HepG2 (cell line): ENCODE data around the gene NT5M. TPM values are rescaled to one million over a fixed set of nuclear protein-coding genes. Genes with fewer than 3 reads are reported as not detected.
A peak's percentile ranks its signal among the peaks of the same experiment; 100 is the strongest.

Experiments
- ATAC-seq: fragments of 200-7000 bp; cut with Tn5 transposase; 3 replicates; pipeline ENCODE4 v1.9.1; 2020; ENCODE audit warnings: mild to moderate bottlenecking, moderate library complexity
- BruUV-seq: library from RNA; stranded (reverse); fragments of 400-500 nt; replicated peaks from 2 replicates; lab custom pipeline; 2021; lab: Mats Ljungman, UMichigan
- CTCF ChIA-PET: fragments of 300-600 bp; formaldehyde crosslinking; extraction: SDS; loops from one replicate; lab custom pipeline; 2021; ENCODE audit warnings: low total read pairs, inconsistent platforms, low intra/inter-chr PET ratio; lab: Yijun Ruan, JAX
- POLR2A ChIA-PET: fragments of 350-600 bp; sonication (Branson Sonifier 250); formaldehyde crosslinking; loops from one replicate; lab custom pipeline; 2020; ENCODE audit warnings: antibody characterized with exemption, inconsistent platforms; lab: Yijun Ruan, JAX
- DNase-seq: peaks from one replicate; pipeline ENCODE4 v3.0.0-alpha.2; 2015; ENCODE audit warnings: low spot score
- FAIRE-seq: peaks from 3 replicates; lab custom pipeline; 2011; peaks lifted over from hg19 to GRCh38; lab: Jason Lieb, UNC
- H2AFZ ChIP-seq: one replicate; pipeline ENCODE4 v1.6.1; 2011; ENCODE audit warnings: low read length, inconsistent platforms
- H3K27ac ChIP-seq: fragments of 300-600 bp; 3 replicates; pipeline ENCODE4 v1.8.0; 2011; ENCODE audit warnings: mixed run types, mild to moderate bottlenecking, mixed read lengths, low read length, inconsistent platforms; ENCODE audit not compliant: insufficient read depth; ENCODE audit errors: extremely low read length
- H3K27me3 ChIP-seq, 2 experiments: fragments of 200-600 bp in 1 of 2; 2 replicates in 1 of 2; 3 replicates in 1 of 2; pipeline versions ENCODE4 v1.6.0 to v1.8.0; 2011; ENCODE audit warnings: low read length in 2 of 2, mild to moderate bottlenecking in 2 of 2, moderate library complexity in 2 of 2, inconsistent platforms in 1 of 2; ENCODE audit not compliant: insufficient read depth in 2 of 2, control insufficient read depth in 1 of 2
- H3K36me3 ChIP-seq, 2 experiments: fragments of 200-600 bp in 1 of 2; replicated peaks in 1 of 2; 2 replicates in 1 of 2; 3 replicates in 1 of 2; pipeline versions ENCODE4 v1.5.1 to v1.8.0; 2011; ENCODE audit warnings: low read length in 2 of 2, inconsistent platforms in 1 of 2; ENCODE audit not compliant: insufficient read depth in 2 of 2, control insufficient read depth in 1 of 2
- H3K4me1 ChIP-seq: 2 replicates; pipeline ENCODE4 v1.5.1; 2012; ENCODE audit warnings: low read length, inconsistent platforms; ENCODE audit not compliant: insufficient read depth
- H3K4me2 ChIP-seq: 2 replicates; pipeline ENCODE4 v1.6.0; 2011; ENCODE audit warnings: low read depth, low read length, inconsistent platforms
- H3K4me3 ChIP-seq, 3 experiments: fragments of 200-600 bp in 1 of 3; sonication (generic), shearing (Covaris generic) in 1 of 3; replicated peaks in 1 of 3; 2 replicates each; pipeline ENCODE4 v1.5.1; 2011 to 2016; ENCODE audit warnings: low read length in 3 of 3, inconsistent platforms in 2 of 3, low read depth in 2 of 3, mild to moderate bottlenecking in 2 of 3, control low read depth in 1 of 3, mixed read lengths in 1 of 3; ENCODE audit not compliant: insufficient read depth in 1 of 3
- H3K79me2 ChIP-seq: one replicate; pipeline ENCODE4 v1.6.1; 2011; ENCODE audit warnings: low read length, inconsistent platforms; ENCODE audit not compliant: insufficient read depth
- H3K9ac ChIP-seq: 2 replicates; pipeline ENCODE4 v1.6.0; 2011; ENCODE audit warnings: mild to moderate bottlenecking, low read depth, low read length, inconsistent platforms; ENCODE audit not compliant: insufficient read depth
- H3K9me3 ChIP-seq: 2 replicates; pipeline ENCODE4 v1.5.1; 2012; ENCODE audit warnings: mild to moderate bottlenecking, low read length
- H4K20me1 ChIP-seq: 2 replicates; pipeline ENCODE4 v1.6.0; 2011; ENCODE audit warnings: inconsistent platforms, mild to moderate bottlenecking, low read length, moderate library complexity; ENCODE audit not compliant: insufficient read depth
- CENPBD1 ChIP-seq: sonication (generic); formaldehyde crosslinking; IDR thresholded peaks from 2 replicates; pipeline ENCODE4 v1.8.0; 2022; ENCODE audit warnings: missing genetic modification reagents, low read depth, mild to moderate bottlenecking, borderline replicate concordance
- HOXD1 ChIP-seq: sonication (generic); formaldehyde crosslinking; IDR thresholded peaks from 2 replicates; pipeline ENCODE4 v1.5.0; 2020; ENCODE audit warnings: missing genetic modification reagents
- IRF9 ChIP-seq: sonication (generic); formaldehyde crosslinking; IDR thresholded peaks from 2 replicates; pipeline ENCODE4 v1.8.0; 2022; ENCODE audit warnings: missing genetic modification reagents, mild to moderate bottlenecking, borderline replicate concordance
- JUND ChIP-seq: sonication (generic); formaldehyde crosslinking; IDR thresholded peaks from 2 replicates; pipeline ENCODE4 v1.8.0; 2022; ENCODE audit warnings: mild to moderate bottlenecking, missing genetic modification reagents
- NCOA1 ChIP-seq: sonication (generic); formaldehyde crosslinking; IDR thresholded peaks from 2 replicates; pipeline ENCODE4 v1.9.0; 2021; ENCODE audit warnings: missing genetic modification reagents
- NFE2 ChIP-seq: sonication (generic); formaldehyde crosslinking; IDR thresholded peaks from 2 replicates; pipeline ENCODE4 v1.4.0; 2020; ENCODE audit warnings: missing genetic modification reagents
- SATB2 ChIP-seq: sonication (generic); formaldehyde crosslinking; IDR thresholded peaks from 2 replicates; pipeline ENCODE4 v1.5.0; 2020; ENCODE audit warnings: missing genetic modification reagents
- SRF ChIP-seq: IDR thresholded peaks from 2 replicates; pipeline ENCODE4 v1.6.1; 2011; ENCODE audit warnings: mild to moderate bottlenecking, low read depth, low read length, moderate library complexity
- ZMYM4 ChIP-seq: sonication (generic); formaldehyde crosslinking; IDR thresholded peaks from 2 replicates; pipeline ENCODE4 v1.8.1; 2023; ENCODE audit warnings: mild to moderate bottlenecking, missing genetic modification reagents
- ZNF276 ChIP-seq: sonication (generic); formaldehyde crosslinking; IDR thresholded peaks from 2 replicates; pipeline ENCODE4 v1.4.0; 2020; ENCODE audit warnings: mild to moderate bottlenecking, low read depth, missing genetic modification reagents
- ZNF563 ChIP-seq: sonication (generic); formaldehyde crosslinking; IDR thresholded peaks from 2 replicates; pipeline ENCODE4 v1.8.0; 2022; ENCODE audit warnings: mild to moderate bottlenecking, moderate library complexity, missing genetic modification reagents
- ZNF784 ChIP-seq: sonication (generic); formaldehyde crosslinking; IDR thresholded peaks from 2 replicates; pipeline ENCODE4 v1.5.1; 2020; ENCODE audit warnings: missing genetic modification reagents, mild to moderate bottlenecking, borderline replicate concordance
- WGBS: methylation state at CpG from one replicate; pipeline ENCODE4 v1.1.6; 2017; ENCODE audit warnings: low lambda C conversion rate; 5-methylcytosine and 5-hydroxymethylcytosine counted together
- in situ Hi-C: cut with HindIII; loops from 2 replicates; pipeline ENCODE4 v1.10.0; 2017; ENCODE audit warnings: low pct_unique_long_range_greater_than_20kb; ENCODE audit not compliant: extremely low pct_ligation_motif_present
- intact Hi-C: fragments of 100-400 bp; cut with micrococcal nuclease; formaldehyde crosslinking; loops from one replicate; pipeline ENCODE4 v1.10.0; 2022; ENCODE audit not compliant: unreplicated experiment
- polyA plus RNA-seq, 8 experiments: library from polyadenylated mRNA; depleted of rRNA in 3 of 8; stranded (reverse) in 7 of 8; unstranded in 1 of 8; fragments of >200 nt; fragmentation: Illumina TruSeq in 4 of 8; extraction: Trizol in 4 of 8; gene quantifications; 2 replicates each; pipeline versions ENCODE4 v1.2.1 to v1.2.3, GENCODE V29; 2011 to 2016; ENCODE audit warnings: low read depth in 4 of 8, missing spikeins in 1 of 8, mixed read lengths in 1 of 8; ENCODE audit not compliant: insufficient read depth in 1 of 8
- total RNA-seq, 5 experiments: library from RNA; depleted of rRNA; stranded (reverse); fragments of >200 nt; fragmentation: Illumina TruSeq; extraction: Trizol; gene quantifications; 2 replicates each; pipeline ENCODE4 v1.2.3, GENCODE V29; 2016; ENCODE audit warnings: low read depth in 1 of 5

The NT5M gene
- total and polyA plus RNA-seq, 2 of the 13 experiments (the other 11 are each of a cell fraction or from before 2014, with no cell fraction given): 0.55 to 0.78 TPM

GRCh38 chr17:17280613-17281549, 22.3 kb upstream of the NT5M start, which contains the start of gene COPS3:
TSS of gene COPS3 (minus strand) at chr17:17281246. CDS start at chr17:17281186, 60 bp downstream.
- 5% methylated on average over 25 of the region's 80 CpGs for WGBS
- Histone ChIP-seq H3K79me2 (peaks cover 35% of the 10 kb centered on the region), H3K4me3 (peak within 1 kb of the TSS; percentile 77 to 93 (median 89)), H3K9ac (peak within 1 kb of the TSS; percentile 96), H3K27ac (peak within 1 kb of the TSS; percentile 90), H3K4me2 (peak within 1 kb of the TSS; percentile 99), H3K36me3 (peaks cover 0 to 5% of the 10 kb centered on the region in 2 experiments; a peak in 2 of 5 replicates), H3K9me3 (no peaks in the 10 kb centered on the region), H3K27me3 (no peaks in the 10 kb centered on the region; a peak in 2 of 5 replicates), H3K4me1 (peaks cover 36% of the 10 kb centered on the region), H4K20me1 (peaks cover 9% of the 10 kb centered on the region), H2AFZ (peak within 1 kb of the TSS; percentile 92)
- DNase-seq (peak; percentile 95), ATAC-seq (peak; percentile 96), FAIRE-seq (peak; percentile 86)
- in situ Hi-C loops: no loop called here
- ChIA-PET CTCF (no interaction called here), POLR2A (interaction anchor here (0.6 to 1.6 kb wide), 8 partner anchors 23 to 745 kb away, joined by 3 to 9 read pairs (median 3); partner anchors contain the start of gene FLCN)
- no TSS peak for BruUV-seq
- intact Hi-C loops: no loop called here
- TF ChIP-seq SATB2 (CRISPR knock-in tag) (peak; percentile 44; the same call in 1 of the 2 replicates), NCOA1 (no peak), IRF9 (peak; percentile 47; the same call in 1 of the 2 replicates), JUND (CRISPR knock-in tag) (no peak), ZNF563 (CRISPR knock-in tag) (no peak), HOXD1 (CRISPR knock-in tag) (0 out of 2 replicates have a peak, but pooled peaks have one; percentile 55), ZNF276 (CRISPR knock-in tag) (no peak), ZMYM4 (CRISPR knock-in tag) (peak; percentile 63; the same call in 1 of the 2 replicates), NFE2 (CRISPR knock-in tag) (no peak), CENPBD1 (CRISPR knock-in tag) (no peak), ZNF784 (CRISPR knock-in tag) (peak; percentile 88), SRF (no peak)
